ENCODE data around the gene RNASE12. TPM values are rescaled to one million over a fixed set of nuclear protein-coding genes. Genes with fewer than 3 reads are reported as not detected.

The RNASE12 gene
- total and polyA plus RNA-seq, 9 of the 15 experiments (the other 6 are each of a cell fraction or from before 2014, with no cell fraction given): 0.24 TPM; not detected in 8

DNA sequence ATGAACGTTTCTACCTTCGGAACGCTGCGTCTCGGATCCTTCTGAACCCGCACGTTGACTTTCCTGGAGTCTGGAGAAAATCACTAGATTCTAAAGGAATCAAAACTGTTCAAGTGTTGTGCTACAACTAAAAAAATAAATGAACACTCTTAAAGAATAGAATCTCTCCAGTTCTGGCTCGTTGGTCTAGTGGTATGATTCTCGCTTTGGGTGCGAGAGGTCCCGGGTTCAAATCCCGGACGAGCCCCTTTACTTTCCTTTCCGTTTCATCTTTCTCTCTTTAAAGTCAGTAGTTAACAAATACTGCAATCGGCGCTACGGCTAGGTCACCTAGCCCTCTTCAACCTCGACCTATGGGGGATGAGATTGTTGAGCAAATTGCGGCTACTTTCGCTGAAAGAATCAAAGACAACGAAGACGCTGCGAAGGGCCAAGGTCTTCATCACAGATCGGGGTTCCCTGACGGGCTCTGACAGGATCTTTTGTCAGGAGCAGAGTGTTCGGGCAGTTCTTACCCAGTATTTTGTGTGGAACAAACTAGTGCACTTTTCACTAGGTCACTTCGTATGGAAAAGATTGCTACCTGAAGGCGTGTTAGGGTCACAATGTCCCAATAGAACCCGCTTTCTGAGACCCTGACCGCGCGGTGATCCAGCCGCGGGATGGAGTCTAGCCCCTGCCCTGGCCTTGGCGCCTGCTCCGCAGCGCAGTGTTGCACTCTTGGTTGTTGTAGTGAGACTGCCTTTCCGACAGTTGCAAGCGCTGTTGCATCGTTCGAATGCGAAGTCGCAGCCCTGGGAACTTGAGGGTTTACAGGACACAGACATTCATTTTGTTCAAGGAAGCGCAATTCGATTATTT lies 41.9 kb upstream of the RNASE12 start (continued):
- TF ChIP-seq CUX1 (CRISPR knock-in tag; IDR thresholded peaks at IDR 0.05) (no peak), RBM14 (IDR thresholded peaks at IDR 0.05; ENCODE audit: borderline replicate concordance, insufficient read depth, low read depth, low read length) (no peak), FUS (optimal IDR thresholded peaks at IDR 0.05; ENCODE audit: low read depth, low read length) (no peak), RFX7 (CRISPR knock-in tag; IDR thresholded peaks at IDR 0.05) (no peak), HDGF (IDR thresholded peaks at IDR 0.05) (no peak), ZNF274 (IDR thresholded peaks at IDR 0.05; ENCODE audit: borderline replicate concordance, low read depth, low read length) (no peak), THRAP3 (IDR thresholded peaks at IDR 0.05; ENCODE audit: borderline replicate concordance) (no peak; the same call in 1 of the 2 replicates), TAF9B (IDR thresholded peaks at IDR 0.05; ENCODE audit: partially characterized antibody) (no peak), POU5F1 (IDR thresholded peaks at IDR 0.05; ENCODE audit: borderline replicate concordance, low read depth, low read length, partially characterized antibody) (no peak), GATAD2B (IDR thresholded peaks at IDR 0.05; ENCODE audit: borderline replicate concordance) (no peak), CSDE1 (IDR thresholded peaks at IDR 0.05) (peak in 1 of 2 experiments; percentile 73; a peak in 2 of 4 replicates), CC2D1A (IDR thresholded peaks at IDR 0.05) (no peak; the same call in 1 of the 2 replicates)
- TF ChIP-seq, protein P1, sequence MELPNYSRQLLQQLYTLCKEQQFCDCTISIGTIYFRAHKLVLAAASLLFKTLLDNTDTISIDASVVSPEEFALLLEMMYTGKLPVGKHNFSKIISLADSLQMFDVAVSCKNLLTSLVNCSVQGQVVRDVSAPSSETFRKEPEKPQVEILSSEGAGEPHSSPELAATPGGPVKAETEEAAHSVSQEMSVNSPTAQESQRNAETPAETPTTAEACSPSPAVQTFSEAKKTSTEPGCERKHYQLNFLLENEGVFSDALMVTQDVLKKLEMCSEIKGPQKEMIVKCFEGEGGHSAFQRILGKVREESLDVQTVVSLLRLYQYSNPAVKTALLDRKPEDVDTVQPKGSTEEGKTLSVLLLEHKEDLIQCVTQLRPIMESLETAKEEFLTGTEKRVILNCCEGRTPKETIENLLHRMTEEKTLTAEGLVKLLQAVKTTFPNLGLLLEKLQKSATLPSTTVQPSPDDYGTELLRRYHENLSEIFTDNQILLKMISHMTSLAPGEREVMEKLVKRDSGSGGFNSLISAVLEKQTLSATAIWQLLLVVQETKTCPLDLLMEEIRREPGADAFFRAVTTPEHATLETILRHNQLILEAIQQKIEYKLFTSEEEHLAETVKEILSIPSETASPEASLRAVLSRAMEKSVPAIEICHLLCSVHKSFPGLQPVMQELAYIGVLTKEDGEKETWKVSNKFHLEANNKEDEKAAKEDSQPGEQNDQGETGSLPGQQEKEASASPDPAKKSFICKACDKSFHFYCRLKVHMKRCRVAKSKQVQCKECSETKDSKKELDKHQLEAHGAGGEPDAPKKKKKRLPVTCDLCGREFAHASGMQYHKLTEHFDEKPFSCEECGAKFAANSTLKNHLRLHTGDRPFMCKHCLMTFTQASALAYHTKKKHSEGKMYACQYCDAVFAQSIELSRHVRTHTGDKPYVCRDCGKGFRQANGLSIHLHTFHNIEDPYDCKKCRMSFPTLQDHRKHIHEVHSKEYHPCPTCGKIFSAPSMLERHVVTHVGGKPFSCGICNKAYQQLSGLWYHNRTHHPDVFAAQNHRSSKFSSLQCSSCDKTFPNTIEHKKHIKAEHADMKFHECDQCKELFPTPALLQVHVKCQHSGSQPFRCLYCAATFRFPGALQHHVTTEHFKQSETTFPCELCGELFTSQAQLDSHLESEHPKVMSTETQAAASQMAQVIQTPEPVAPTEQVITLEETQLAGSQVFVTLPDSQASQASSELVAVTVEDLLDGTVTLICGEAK (IDR thresholded peaks at IDR 0.05): peak; percentile 76
- TF ChIP-seq, protein P1 (CRISPR knock-in tag; IDR thresholded peaks at IDR 0.05): no peak

Data from K562 (cell line).